Sigmoid colon (tissue), 4 donors: ENCODE data around the gene ZC3H13.

ENCODE experiments used
- CTCF ChIP-seq, 4 experiments: fragments of 450-650 bp in 3 of 4; fragments of 200-600 bp in 1 of 4; IDR thresholded peaks; one replicate each; pipeline ENCODE4 v1.5.1; 2016 to 2019; ENCODE audit warnings: antibody characterized with exemption in 4 of 4, mild to moderate bottlenecking in 3 of 4, moderate library complexity in 2 of 4
- POLR2AphosphoS5 ChIP-seq, 4 donors: sonication (generic); formaldehyde crosslinking; IDR thresholded peaks; one replicate each; pipeline ENCODE4 v1.6.1; 2017; ENCODE audit warnings: antibody characterized with exemption in 4 of 4

- TF ChIP-seq CTCF (IDR thresholded peaks at IDR 0.05): no peak
- TF ChIP-seq POLR2AphosphoS5 (IDR thresholded peaks at IDR 0.05): no peak
Observed at GRCh38 chr13:45931211-45931610, 121.3 kb downstream of the ZC3H13 start.
